ENCODE measurements around the gene SDF2L1. TPM values are rescaled to one million over a fixed set of nuclear protein-coding genes. Genes with fewer than 3 reads are reported as not detected.

SDF2L1 gene
- total RNA-seq, 2 donors from 2014 or later: 30.5 to 87.2 TPM

GRCh38 chr22:21646608-21647590, 4.8 kb downstream of the SDF2L1 start:
- Histone ChIP-seq H3K27ac (no peak overlapping the region), H3K4me3 (no peak overlapping the region), H3K4me1 (replicated peaks) (peaks cover 3% of the 10 kb centered on the region), H3K27me3 (replicated peaks; ENCODE audit: insufficient read depth) (no peaks in the 10 kb centered on the region), H3K9me3 (no peaks in the 10 kb centered on the region), H3K36me3 (no peaks in the 10 kb centered on the region)
- 45% methylated on average over 14 of the region's 14 CpGs for WGBS
- intact Hi-C loops (cut with DNase I): no loop called here
- peak; percentile 74 for DNase-seq (ENCODE audit: low spot score)
- peak; percentile 51 to 84 (median 66) for TF ChIP-seq CTCF (IDR thresholded peaks at IDR 0.05)
- TF ChIP-seq POLR2A (IDR thresholded peaks at IDR 0.05): no peak

DNA sequence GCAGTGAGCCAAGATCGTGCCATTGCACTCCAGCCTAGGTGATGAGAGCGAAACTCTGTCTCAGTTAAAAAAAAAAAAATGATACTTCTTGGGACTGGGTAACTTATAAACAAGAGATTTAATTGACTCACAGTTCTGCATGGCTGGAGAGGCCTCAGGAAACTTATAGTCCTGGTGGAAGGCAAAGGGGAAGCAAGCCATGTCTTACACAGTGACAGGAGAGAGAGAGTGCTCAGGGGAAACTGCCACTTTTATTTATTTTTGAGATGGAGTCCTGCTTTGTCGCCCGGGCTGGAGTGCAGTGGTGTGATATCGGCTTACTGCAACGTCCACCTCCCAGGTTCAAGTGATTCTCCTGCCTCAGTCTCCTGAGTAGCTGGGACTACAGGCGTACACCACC, 8.2 kb downstream of the SDF2L1 start:
- H3K9me3 ChIP-seq: no peaks in the 10 kb centered on the region

GRCh38 chr22:21650823-21651520, 8.9 kb downstream of the SDF2L1 start:
- Histone ChIP-seq H3K4me1 (replicated peaks) (peaks cover 3% of the 10 kb centered on the region), H3K4me3 (peak overlapping the region in 1 of 2 donors; percentile 31), H3K27ac (no peak overlapping the region), H3K27me3 (replicated peaks; ENCODE audit: insufficient read depth) (no peaks in the 10 kb centered on the region), H3K9me3 (no peaks in the 10 kb centered on the region), H3K36me3 (no peaks in the 10 kb centered on the region)
- TF ChIP-seq POLR2AphosphoS5 (IDR thresholded peaks at IDR 0.05): no peak
- no peak for TF ChIP-seq POLR2A (IDR thresholded peaks at IDR 0.05)
- no peak for TF ChIP-seq CTCF (IDR thresholded peaks at IDR 0.05)
- 21% methylated on average over 6 of the region's 6 CpGs for WGBS
- intact Hi-C loops (cut with DNase I): no loop called here
- DNase-seq (ENCODE audit: low spot score): no peak

More for the DNA sequence above, 8.2 kb downstream of the SDF2L1 start:
- H3K4me3 ChIP-seq: no peak overlapping the region
- H3K4me1 ChIP-seq (replicated peaks): peaks cover 3% of the 10 kb centered on the region
- intact Hi-C loops (cut with DNase I): no loop called here
- no peaks in the 10 kb centered on the region for H3K27me3 ChIP-seq (replicated peaks; ENCODE audit: insufficient read depth)
- H3K27ac ChIP-seq: no peak overlapping the region
- DNase-seq (ENCODE audit: low spot score): no peak
- no peak for TF ChIP-seq POLR2AphosphoS5 (IDR thresholded peaks at IDR 0.05)
- TF ChIP-seq POLR2A (IDR thresholded peaks at IDR 0.05): no peak
- TF ChIP-seq CTCF (IDR thresholded peaks at IDR 0.05): no peak
- H3K36me3 ChIP-seq: no peaks in the 10 kb centered on the region
- WGBS: 93% methylated on average over 7 of the region's 7 CpGs

DNA sequence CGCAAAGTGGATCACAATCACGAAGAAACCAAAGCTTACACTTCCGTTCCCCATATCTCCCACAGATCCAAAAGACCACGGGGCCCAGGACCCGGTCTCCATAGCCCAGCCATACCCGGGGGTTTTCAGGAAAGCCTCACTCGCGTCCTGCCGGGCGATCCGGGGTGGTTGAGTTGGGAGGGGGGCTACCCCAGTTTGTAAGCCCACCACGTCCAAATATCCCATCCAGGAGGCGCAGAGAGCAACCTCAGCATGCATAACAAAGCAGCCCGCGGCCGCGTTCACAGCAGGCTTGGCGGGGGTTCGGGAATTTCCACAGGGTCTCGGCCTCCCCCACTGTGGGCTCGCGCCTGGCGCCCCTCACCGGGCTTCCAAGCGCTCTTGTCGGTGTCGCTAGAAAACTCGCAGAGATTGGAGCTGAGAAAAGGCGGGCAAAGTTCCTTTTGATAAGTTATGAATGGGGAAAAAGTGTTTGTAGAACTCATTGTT, 9.5 kb downstream of the SDF2L1 start:
- intact Hi-C loops (cut with DNase I): no loop called here
- Histone ChIP-seq H3K27ac (no peak overlapping the region), H3K36me3 (no peaks in the 10 kb centered on the region), H3K4me3 (peak overlapping the region; percentile 28 to 31), H3K27me3 (replicated peaks; ENCODE audit: insufficient read depth) (no peaks in the 10 kb centered on the region), H3K9me3 (no peaks in the 10 kb centered on the region), H3K4me1 (replicated peaks) (peaks cover 3% of the 10 kb centered on the region)
- no peak for TF ChIP-seq POLR2AphosphoS5 (IDR thresholded peaks at IDR 0.05)
- no peak for TF ChIP-seq CTCF (IDR thresholded peaks at IDR 0.05)
- no peak for TF ChIP-seq POLR2A (IDR thresholded peaks at IDR 0.05)
- WGBS: under 1% methylated on average over 29 of the region's 29 CpGs
- DNase-seq (ENCODE audit: low spot score): no peak

All from prostate gland (tissue), 2 donors.